AG09309 (cell line): ENCODE results near the gene RBFOX2.

Experiments used
- DNase-seq: peaks from one replicate; pipeline ENCODE4 v3.0.0-alpha.2; 2010; ENCODE audit warnings: low read depth
- H3K4me3 ChIP-seq: 2 replicates; pipeline ENCODE4 v1.5.1; 2011; ENCODE audit warnings: mild to moderate bottlenecking, low read depth, low read length, moderate library complexity; ENCODE audit not compliant: control insufficient read depth
- TF ChIP-seq, protein P1 (sequence below): IDR thresholded peaks from 2 replicates; pipeline ENCODE4 v1.5.1; 2011; ENCODE audit warnings: mild to moderate bottlenecking, low read depth, low read length, inconsistent platforms; ENCODE audit not compliant: insufficient read depth, control insufficient read depth; ENCODE audit errors: missing control alignments

Gene RBFOX2

DNA sequence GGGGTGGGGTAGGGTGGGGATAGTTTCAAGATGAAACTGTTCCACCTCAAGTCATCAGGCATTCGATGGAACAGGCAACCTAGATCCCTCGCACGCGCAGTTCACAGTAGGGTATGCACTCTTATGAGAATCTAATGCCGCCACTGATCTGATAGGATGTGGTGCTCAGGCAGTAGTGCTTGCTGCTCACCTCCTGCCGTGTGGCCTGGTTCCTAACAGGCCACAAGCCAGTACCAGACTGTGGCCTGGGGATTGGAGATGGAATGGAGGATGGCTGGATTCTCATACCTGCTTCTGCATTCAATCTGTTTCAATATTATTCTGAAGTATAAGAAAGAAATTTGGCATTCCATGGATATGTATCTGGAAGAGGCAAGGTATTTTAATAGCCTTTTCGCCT lies 73.1 kb downstream of the RBFOX2 start:
- H3K4me3 ChIP-seq: no peak overlapping the region
- DNase-seq: no peak
- TF ChIP-seq, protein P1, sequence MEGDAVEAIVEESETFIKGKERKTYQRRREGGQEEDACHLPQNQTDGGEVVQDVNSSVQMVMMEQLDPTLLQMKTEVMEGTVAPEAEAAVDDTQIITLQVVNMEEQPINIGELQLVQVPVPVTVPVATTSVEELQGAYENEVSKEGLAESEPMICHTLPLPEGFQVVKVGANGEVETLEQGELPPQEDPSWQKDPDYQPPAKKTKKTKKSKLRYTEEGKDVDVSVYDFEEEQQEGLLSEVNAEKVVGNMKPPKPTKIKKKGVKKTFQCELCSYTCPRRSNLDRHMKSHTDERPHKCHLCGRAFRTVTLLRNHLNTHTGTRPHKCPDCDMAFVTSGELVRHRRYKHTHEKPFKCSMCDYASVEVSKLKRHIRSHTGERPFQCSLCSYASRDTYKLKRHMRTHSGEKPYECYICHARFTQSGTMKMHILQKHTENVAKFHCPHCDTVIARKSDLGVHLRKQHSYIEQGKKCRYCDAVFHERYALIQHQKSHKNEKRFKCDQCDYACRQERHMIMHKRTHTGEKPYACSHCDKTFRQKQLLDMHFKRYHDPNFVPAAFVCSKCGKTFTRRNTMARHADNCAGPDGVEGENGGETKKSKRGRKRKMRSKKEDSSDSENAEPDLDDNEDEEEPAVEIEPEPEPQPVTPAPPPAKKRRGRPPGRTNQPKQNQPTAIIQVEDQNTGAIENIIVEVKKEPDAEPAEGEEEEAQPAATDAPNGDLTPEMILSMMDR: no peak

DNA sequence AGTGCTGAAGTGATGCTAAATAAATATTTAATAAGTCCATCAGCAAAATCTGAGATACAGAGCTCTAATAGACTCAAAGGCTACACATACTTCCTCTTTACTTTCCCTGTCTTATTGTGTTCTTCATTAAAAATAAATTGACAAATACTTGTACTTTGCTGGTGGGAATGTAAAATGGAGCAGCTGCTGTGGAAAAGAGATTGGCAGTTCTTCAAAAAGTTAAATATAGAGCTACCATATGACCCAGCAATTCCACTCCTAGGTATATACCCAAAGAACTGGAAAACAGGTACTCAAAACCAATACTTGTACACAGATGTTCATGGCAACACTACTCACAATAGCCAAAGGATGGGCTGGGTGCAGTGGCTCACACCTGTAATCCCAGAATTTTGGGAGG lies 76.0 kb downstream of the RBFOX2 start:
- TF ChIP-seq, protein P1: no peak
- DNase-seq: no peak
- H3K4me3 ChIP-seq: no peak overlapping the region

DNA sequence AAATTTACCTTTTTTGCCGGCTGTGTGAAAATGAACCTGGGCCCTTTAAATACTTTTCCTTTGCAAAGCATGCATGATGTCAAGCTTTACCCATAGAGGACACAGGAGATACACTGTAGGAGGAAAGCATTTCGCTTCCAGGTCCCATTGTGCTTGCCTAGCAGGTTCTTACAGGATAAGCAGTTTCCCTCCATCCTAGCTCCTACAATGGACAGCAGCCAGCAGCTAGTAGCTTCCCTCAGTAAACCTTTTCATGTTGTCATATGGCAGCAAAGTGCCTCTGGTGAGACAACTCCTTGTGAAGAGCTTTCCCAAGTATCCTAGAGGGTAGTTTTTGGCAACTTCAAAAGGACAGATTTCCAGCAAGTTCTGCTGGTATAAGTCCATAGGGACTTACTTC lies 78.4 kb downstream of the RBFOX2 start:
- H3K4me3 ChIP-seq: no peak overlapping the region
- TF ChIP-seq, protein P1: no peak
- no peak for DNase-seq

DNA sequence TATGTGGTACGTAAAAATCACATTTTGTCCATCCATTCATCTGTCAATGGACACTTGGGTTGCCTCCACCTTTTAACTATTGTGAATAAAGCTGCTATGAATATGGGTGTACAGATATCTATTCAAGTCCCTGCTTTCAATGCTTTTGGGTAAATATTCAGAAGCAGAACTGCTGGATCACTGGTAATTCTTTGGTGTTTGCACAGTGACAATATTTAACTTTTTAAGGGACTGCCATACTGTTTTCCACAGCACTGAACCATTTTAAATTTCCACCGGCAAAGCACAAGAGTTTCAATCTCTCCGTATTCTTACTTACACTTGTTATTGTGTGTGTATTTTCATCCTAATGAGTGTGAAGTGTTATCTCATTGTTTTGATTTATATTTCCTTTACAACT lies 79.4 kb downstream of the RBFOX2 start:
- no peak for DNase-seq
- H3K4me3 ChIP-seq: no peak overlapping the region
- TF ChIP-seq, protein P1: no peak

DNA sequence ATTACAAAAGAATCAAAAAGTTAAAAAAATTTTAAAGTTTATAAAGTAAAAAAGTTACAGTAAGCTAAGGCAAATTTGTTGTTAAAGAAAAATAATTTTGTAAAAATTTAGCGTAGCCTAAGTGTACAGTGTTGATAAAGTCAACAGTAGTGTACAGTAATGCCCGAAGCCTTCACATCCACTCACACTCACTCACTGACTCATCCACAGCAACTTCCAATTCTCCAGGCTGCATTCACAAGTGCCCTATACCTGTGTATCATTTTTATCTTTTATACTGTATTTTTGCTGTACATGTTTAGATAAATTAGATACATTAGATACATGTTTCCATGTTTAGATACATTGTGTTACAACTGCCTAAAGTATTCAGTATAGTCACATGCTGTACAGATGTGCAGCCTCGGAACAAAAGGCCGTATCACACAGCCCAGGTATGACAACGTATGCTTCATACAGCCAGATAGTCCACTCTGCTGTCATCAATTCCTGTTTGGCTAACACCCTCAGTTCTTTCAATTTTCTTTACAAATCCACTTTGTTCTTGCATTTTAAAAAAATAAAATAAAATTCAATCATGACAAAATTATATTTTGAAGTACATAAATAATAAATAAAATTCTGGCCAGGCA lies 80.7 kb downstream of the RBFOX2 start:
- TF ChIP-seq, protein P1: no peak
- H3K4me3 ChIP-seq: no peak overlapping the region
- no peak for DNase-seq

DNA sequence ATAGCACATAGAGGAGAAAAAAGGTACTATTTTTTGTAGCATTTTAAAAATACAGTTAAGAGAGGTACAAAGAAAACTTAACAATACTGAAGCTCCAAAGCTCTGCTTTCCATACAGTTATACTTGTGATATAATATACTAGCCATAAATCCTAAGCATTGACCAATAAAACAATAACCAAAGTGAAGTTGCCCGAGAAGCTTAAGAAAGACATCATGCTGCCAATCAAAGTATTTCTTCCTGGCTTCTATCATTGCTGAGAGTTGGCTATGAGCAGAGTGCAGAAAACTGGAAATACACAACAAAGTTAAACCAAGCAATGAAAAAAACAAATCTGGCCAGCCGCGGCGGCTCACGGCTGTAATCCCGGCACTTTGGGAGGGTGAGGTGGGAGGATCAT lies 84.2 kb downstream of the RBFOX2 start:
- H3K4me3 ChIP-seq: peak overlapping the region; percentile 10; the same call in 1 of the 2 replicates
- TF ChIP-seq, protein P1: no peak
- DNase-seq: no peak
